HG03575 (cell line): Measurements from ENCODE around the gene DPH6.
A peak's percentile ranks its signal among the peaks of the same experiment; 100 is the strongest.
"Not testable (repeated sequence)": the region's sequence is repeated elsewhere in the genome, so short reads cannot be mapped to it uniquely, and the experiment has no call there.

Experiments
- ATAC-seq: cut with Tn5 transposase; IDR thresholded peaks from one replicate; pipeline ENCODE4 v1.9.1; 2021; ENCODE audit not compliant: unreplicated experiment, insufficient number of reproducible peaks, low FRiP score; ENCODE audit errors: extremely low read depth

The DPH6 gene

GRCh38 chr15:35545824-35546510, at the start of gene DPH6:
Gene DPH6, minus strand, starts transcription at chr15:35546165. Its CDS starts 24 bp downstream, at chr15:35546141.
- ATAC-seq: peak; percentile 40

GRCh38 chr15:35595656-35596055, 49.7 kb upstream of the DPH6 start:
- ATAC-seq: no peak

GRCh38 chr15:35591987-35592386, 46.0 kb upstream of the DPH6 start:
- ATAC-seq: not testable (repeated sequence)

GRCh38 chr15:35583863-35584528, 38.0 kb upstream of the DPH6 start:
- no peak for ATAC-seq

GRCh38 chr15:35580606-35581005, 34.6 kb upstream of the DPH6 start:
- no peak for ATAC-seq

- no peak for ATAC-seq
Observed at GRCh38 chr15:35567392-35567791, 21.4 kb upstream of the DPH6 start.

GRCh38 chr15:35566991-35567390, 21.0 kb upstream of the DPH6 start:
- no peak for ATAC-seq

GRCh38 chr15:35565901-35566300, 19.9 kb upstream of the DPH6 start:
- ATAC-seq: no peak

- no peak for ATAC-seq
Observed at GRCh38 chr15:35562641-35563040, 16.7 kb upstream of the DPH6 start.

- no peak for ATAC-seq
Observed at GRCh38 chr15:35561308-35561707, 15.3 kb upstream of the DPH6 start.

- ATAC-seq: no peak
Observed at GRCh38 chr15:35560870-35561269, 14.9 kb upstream of the DPH6 start.

- ATAC-seq: no peak
Observed at GRCh38 chr15:35560258-35560657, 14.3 kb upstream of the DPH6 start.

- no peak for ATAC-seq
Observed at GRCh38 chr15:35559683-35560082, 13.7 kb upstream of the DPH6 start.

GRCh38 chr15:35557544-35557943, 11.6 kb upstream of the DPH6 start:
- ATAC-seq: no peak

- ATAC-seq: no peak
Observed at GRCh38 chr15:35557012-35557411, 11.0 kb upstream of the DPH6 start.

- no peak for ATAC-seq
Observed at GRCh38 chr15:35555244-35555643, 9.3 kb upstream of the DPH6 start.

- ATAC-seq: no peak
Observed at GRCh38 chr15:35550957-35551356, 5.0 kb upstream of the DPH6 start.

GRCh38 chr15:35549567-35549966, 3.6 kb upstream of the DPH6 start:
- no peak for ATAC-seq

GRCh38 chr15:35548435-35548834, 2.5 kb upstream of the DPH6 start:
- ATAC-seq: no peak

- no peak for ATAC-seq
Observed at GRCh38 chr15:35547775-35548364, 1.9 kb upstream of the DPH6 start.
